ENCODE data around the gene PHF5A. TPM values are rescaled to one million over a fixed set of nuclear protein-coding genes. Genes with fewer than 3 reads are reported as not detected.

PHF5A gene
- total and polyA plus RNA-seq, 10 of the 15 experiments (the other 5 are each of a cell fraction or from before 2014, with no cell fraction given): 40.5 to 115 (median 79.2) TPM

- H3K4me3 ChIP-seq: no peak overlapping the region
- no peaks in the 10 kb centered on the region for H3K79me2 ChIP-seq (ENCODE audit: control insufficient read depth, insufficient read depth, low read length)
- POLR2A ChIA-PET: no interaction called here
- no peak overlapping the region for H2AFZ ChIP-seq (ENCODE audit: control insufficient read depth, low read depth, low read length)
- no peaks in the 10 kb centered on the region for H3K27me3 ChIP-seq (replicated peaks in 1 of 2; ENCODE audit: control insufficient read depth in 2 of 2, insufficient read depth in 2 of 2, low read length in 1 of 2)
- H4K20me1 ChIP-seq (ENCODE audit: control insufficient read depth, insufficient read depth): no peaks in the 10 kb centered on the region
- intact Hi-C loops (cut with micrococcal nuclease; ENCODE audit: unreplicated experiment) (no loop called here), in situ Hi-C loops (cut with MboI) (no loop called here)
- TF ChIP-seq BHLHE40 (IDR thresholded peaks at IDR 0.05; ENCODE audit: borderline replicate concordance in 1 of 2, low read depth in 2 of 2, low read length in 1 of 2) (no peak), SRF (IDR thresholded peaks at IDR 0.05; ENCODE audit: low read depth in 2 of 2, low read length in 2 of 2) (no peak), RFX5 (IDR thresholded peaks at IDR 0.05; ENCODE audit: low read depth, low read length) (no peak)
- RAD21 ChIA-PET (ENCODE audit: unreplicated experiment): interaction anchor here (0.7 kb wide), 1 partner anchor 109 kb away, joined by 4 read pairs; no protein-coding TSS in a partner anchor
- CTCF ChIA-PET: interaction anchor here (0.9 to 1.5 kb wide), 2 partner anchors 87 to 102 kb away, joined by 3 read pairs; no protein-coding TSS in a partner anchor
- H3K4me2 ChIP-seq (ENCODE audit: control insufficient read depth, insufficient read depth): no peak overlapping the region
- no peak for FAIRE-seq
- no peak overlapping the region for H3K9ac ChIP-seq (ENCODE audit: control insufficient read depth, insufficient read depth, low read length)
- no peak for ATAC-seq
- H3K9me3 ChIP-seq (replicated peaks; ENCODE audit: control insufficient read depth, insufficient read depth, low read length): no peaks in the 10 kb centered on the region
- DNase-seq (ENCODE audit: low read depth, low spot score): no peak
- SMC1A ChIA-PET (ENCODE audit: uncharacterized antibody, unreplicated experiment): interaction anchor here (1.1 kb wide), 1 partner anchor 109 kb away, joined by 6 read pairs; no protein-coding TSS in a partner anchor
- no peak overlapping the region for H3K27ac ChIP-seq (ENCODE audit: control insufficient read depth, insufficient read depth)
- H3K36me3 ChIP-seq (ENCODE audit: control insufficient read depth in 2 of 2, insufficient read depth in 2 of 2, low read length in 1 of 2): peaks cover 16 to 71% of the 10 kb centered on the region in 2 experiments
- BruUV-seq (replicated peaks): no TSS peak
- no peaks in the 10 kb centered on the region for H3K4me1 ChIP-seq (ENCODE audit: control insufficient read depth, insufficient read depth, low read length)
- 90% methylated on average over 17 of the region's 17 CpGs for WGBS (ENCODE audit: insufficient coverage, insufficient replicate concordance, low lambda C conversion rate, missing lambda C conversion rate)
These were observed 44.1 kb upstream of the PHF5A start for GRCh38 chr22:41512421-41513194.

DNA sequence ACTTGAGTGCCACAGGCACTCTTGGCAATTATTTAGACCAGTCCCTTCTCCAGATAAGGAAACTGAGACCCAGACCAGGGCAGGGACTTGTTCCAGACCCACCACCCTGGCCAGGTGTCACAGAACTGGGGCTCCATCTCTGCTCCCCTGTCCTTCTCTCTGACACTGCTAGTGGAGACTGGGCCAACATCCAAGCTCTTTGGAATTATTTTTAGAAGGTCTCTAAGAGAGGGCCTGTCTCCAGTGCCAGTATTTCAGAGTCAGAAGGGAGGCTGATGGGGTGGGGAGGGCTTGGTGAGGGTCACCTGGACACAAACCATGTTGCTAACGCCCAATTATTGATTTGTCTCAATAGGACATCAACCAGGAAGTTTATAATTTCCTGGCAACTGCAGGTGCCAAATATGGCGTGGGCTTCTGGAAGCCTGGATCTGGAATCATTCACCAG lies 43.1 kb upstream of the PHF5A start:
- POLR2A ChIA-PET: no interaction called here
- TF ChIP-seq SRF (IDR thresholded peaks at IDR 0.05; ENCODE audit: low read depth in 2 of 2, low read length in 2 of 2): no peak
- no peak for TF ChIP-seq BCL3 (IDR thresholded peaks at IDR 0.05; ENCODE audit: borderline replicate concordance, insufficient read depth, low read depth, low read length, poor library complexity, severe bottlenecking)
- TF ChIP-seq ZNF24 (IDR thresholded peaks at IDR 0.05): no peak
- no peak for TF ChIP-seq STAT1 (conservative IDR thresholded peaks at IDR 0.05)
- TF ChIP-seq CHD2 (IDR thresholded peaks at IDR 0.05; ENCODE audit: borderline replicate concordance, low read depth, low read length): no peak

More for the DNA sequence above, 43.1 kb upstream of the PHF5A start:
- ChIA-PET RAD21 (ENCODE audit: unreplicated experiment) (no interaction called here), SMC1A (ENCODE audit: uncharacterized antibody, unreplicated experiment) (no interaction called here), CTCF (interaction anchor here (0.6 kb wide), 1 partner anchor 109 kb away, joined by 3 read pairs; no protein-coding TSS in a partner anchor)
- no peak for FAIRE-seq
- Histone ChIP-seq H3K27ac (ENCODE audit: control insufficient read depth, insufficient read depth) (no peak overlapping the region), H3K9ac (ENCODE audit: control insufficient read depth, insufficient read depth, low read length) (no peak overlapping the region), H3K36me3 (ENCODE audit: control insufficient read depth in 2 of 2, insufficient read depth in 2 of 2, low read length in 1 of 2) (peaks cover 16 to 63% of the 10 kb centered on the region in 2 experiments), H3K4me3 (no peak overlapping the region), H3K4me2 (ENCODE audit: control insufficient read depth, insufficient read depth) (no peak overlapping the region), H3K27me3 (replicated peaks in 1 of 2; ENCODE audit: control insufficient read depth in 2 of 2, insufficient read depth in 2 of 2, low read length in 1 of 2) (no peaks in the 10 kb centered on the region), H4K20me1 (ENCODE audit: control insufficient read depth, insufficient read depth) (no peaks in the 10 kb centered on the region), H3K79me2 (ENCODE audit: control insufficient read depth, insufficient read depth, low read length) (no peaks in the 10 kb centered on the region), H2AFZ (ENCODE audit: control insufficient read depth, low read depth, low read length) (no peak overlapping the region), H3K4me1 (ENCODE audit: control insufficient read depth, insufficient read depth, low read length) (no peaks in the 10 kb centered on the region), H3K9me3 (replicated peaks; ENCODE audit: control insufficient read depth, insufficient read depth, low read length) (no peaks in the 10 kb centered on the region)
- no peak for DNase-seq (ENCODE audit: low read depth, low spot score)
- BruUV-seq (replicated peaks): no TSS peak
- in situ Hi-C loops (cut with MboI) (no loop called here), intact Hi-C loops (cut with micrococcal nuclease; ENCODE audit: unreplicated experiment) (no loop called here)
- ATAC-seq: no peak
- WGBS (ENCODE audit: insufficient coverage, insufficient replicate concordance, low lambda C conversion rate, missing lambda C conversion rate): 75% methylated on average over 2 of the region's 2 CpGs
